Keratinocyte (primary cell): Measurements from ENCODE around the gene TYR. TPM values are rescaled to one million over a fixed set of nuclear protein-coding genes. Genes with fewer than 3 reads are reported as not detected.
"Not testable (repeated sequence)": the region's sequence is repeated elsewhere in the genome, so short reads cannot be mapped to it uniquely, and the experiment has no call there.

Experiments used
- DNase-seq: peaks from one replicate; pipeline ENCODE4 v3.0.0-alpha.2; 2011; ENCODE audit warnings: low read depth, missing footprints, low spot score
- FAIRE-seq: peaks from 2 replicates; lab custom pipeline; 2011; peaks lifted over from hg19 to GRCh38; lab: Jason Lieb, UNC
- H2AFZ ChIP-seq: 2 replicates; pipeline ENCODE4 v1.6.0; 2012; ENCODE audit warnings: low read length, control low read depth, inconsistent platforms; ENCODE audit not compliant: control insufficient read depth
- H3K27ac ChIP-seq: 2 replicates; pipeline ENCODE4 v1.5.1; 2011; ENCODE audit warnings: low read length; ENCODE audit not compliant: control insufficient read depth, insufficient read depth
- H3K27me3 ChIP-seq: 3 replicates; pipeline ENCODE4 v1.6.0; 2011; ENCODE audit warnings: low read length; ENCODE audit not compliant: control insufficient read depth, insufficient read depth; ENCODE audit errors: extremely low read depth
- H3K36me3 ChIP-seq, 2 experiments: 2 replicates in 1 of 2; 3 replicates in 1 of 2; pipeline ENCODE4 v1.5.1; 2011; ENCODE audit warnings: low read length in 2 of 2, mild to moderate bottlenecking in 1 of 2; ENCODE audit not compliant: control insufficient read depth in 2 of 2, insufficient read depth in 2 of 2; ENCODE audit errors: extremely low read depth in 1 of 2
- H3K4me1 ChIP-seq: 3 replicates; pipeline ENCODE4 v1.5.1; 2011; ENCODE audit warnings: low read length; ENCODE audit not compliant: control insufficient read depth, insufficient read depth; ENCODE audit errors: extremely low read depth
- H3K4me2 ChIP-seq: 3 replicates; pipeline ENCODE4 v1.6.0; 2011; ENCODE audit warnings: low read depth, low read length; ENCODE audit not compliant: control insufficient read depth, insufficient read depth; ENCODE audit errors: extremely low read depth
- H3K4me3 ChIP-seq, 3 experiments: fragments of 200-600 bp in 1 of 3; sonication (generic) in 1 of 3; 2 replicates in 2 of 3; 3 replicates in 1 of 3; pipeline ENCODE4 v1.5.1; 2011 to 2016; ENCODE audit warnings: low read length in 3 of 3, mild to moderate bottlenecking in 3 of 3, control low read depth in 2 of 3, inconsistent platforms in 1 of 3, low read depth in 1 of 3, mixed read lengths in 1 of 3, mixed run types in 1 of 3, moderate library complexity in 1 of 3; ENCODE audit not compliant: control insufficient read depth in 2 of 3, insufficient read depth in 2 of 3; ENCODE audit errors: extremely low read depth in 1 of 3
- H3K79me2 ChIP-seq: 2 replicates; pipeline ENCODE4 v1.6.0; 2012; ENCODE audit warnings: low read length; ENCODE audit not compliant: control insufficient read depth, insufficient read depth
- H3K9ac ChIP-seq: 3 replicates; pipeline ENCODE4 v1.6.0; 2011; ENCODE audit warnings: low read length; ENCODE audit not compliant: control insufficient read depth, insufficient read depth; ENCODE audit errors: extremely low read depth
- H3K9me1 ChIP-seq: 3 replicates; pipeline ENCODE4 v1.6.0; 2011; ENCODE audit warnings: low read length; ENCODE audit not compliant: control insufficient read depth, insufficient read depth; ENCODE audit errors: extremely low read depth
- H3K9me3 ChIP-seq: 2 replicates; pipeline ENCODE4 v1.5.1; 2012; ENCODE audit warnings: low read depth, low read length; ENCODE audit not compliant: control insufficient read depth
- H4K20me1 ChIP-seq: 3 replicates; pipeline ENCODE4 v1.6.0; 2011; ENCODE audit warnings: low read length; ENCODE audit not compliant: control insufficient read depth, insufficient read depth; ENCODE audit errors: extremely low read depth
- CTCF ChIP-seq, 3 experiments: IDR thresholded peaks in 1 of 3; conservative IDR thresholded peaks in 1 of 3; optimal IDR thresholded peaks in 1 of 3; 2 replicates in 2 of 3; 3 replicates in 1 of 3; pipeline versions ENCODE3 to v1.5.1; 2011; ENCODE audit warnings: low read length in 3 of 3, mild to moderate bottlenecking in 3 of 3, moderate library complexity in 2 of 3, control low read depth in 1 of 3, inconsistent platforms in 1 of 3; ENCODE audit not compliant: insufficient read depth in 2 of 3; ENCODE audit errors: extremely low read depth in 1 of 3
- EZH2 ChIP-seq: IDR thresholded peaks from one replicate; pipeline ENCODE4 v1.6.1; 2012; ENCODE audit warnings: inconsistent platforms, mild to moderate bottlenecking, low read length, moderate library complexity
- dilution Hi-C: fragments of 300-500 bp; cut with MboI; formaldehyde crosslinking; loops from one replicate; pipeline ENCODE4 v1.7.0; 2020; ENCODE audit warnings: low sequenced_read_pairs; ENCODE audit not compliant: extremely low pct_ligation_motif_present
- polyA plus RNA-seq, 5 experiments: library from polyadenylated mRNA; depleted of rRNA in 3 of 5; stranded (reverse) in 3 of 5; stranded (forward) in 1 of 5; unstranded in 1 of 5; fragments of >200 nt; gene quantifications; 1 replicate in 1 of 5; 2 replicates in 3 of 5; 3 replicates in 1 of 5; pipeline versions ENCODE4 v1.2.1 to v1.2.3, GENCODE V29; 2011 to 2012; ENCODE audit warnings: missing spikeins in 2 of 5, low read depth in 1 of 5, low replicate concordance in 1 of 5

The TYR gene
- polyA plus RNA-seq, 1 donor (not counting 4 experiments of a cell fraction or from before 2014, with no cell fraction given): 0.03 TPM

- Histone ChIP-seq H3K36me3 (no peaks in the 10 kb centered on the region), H3K4me1 (no peaks in the 10 kb centered on the region), H3K9me1 (no peaks in the 10 kb centered on the region), H3K79me2 (no peaks in the 10 kb centered on the region), H3K27ac (no peak overlapping the region), H3K9me3 (no peaks in the 10 kb centered on the region), H3K27me3 (no peaks in the 10 kb centered on the region), H3K4me2 (no peak overlapping the region), H3K4me3 (no peak overlapping the region), H3K9ac (no peak overlapping the region), H4K20me1 (no peaks in the 10 kb centered on the region), H2AFZ (no peak overlapping the region)
- DNase-seq (no peak), FAIRE-seq (no peak)
- dilution Hi-C loops: no loop called here
- TF ChIP-seq CTCF (optimal IDR thresholded peaks at IDR 0.05 in 1 of 3, IDR thresholded peaks at IDR 0.05 in 1 of 3, conservative IDR thresholded peaks at IDR 0.05 in 1 of 3; ENCODE audit: extremely low read depth in 1 of 3, insufficient read depth in 2 of 3, low read length in 3 of 3): no peak
- no peak for TF ChIP-seq EZH2
Observed at GRCh38 chr11:89321401-89321800, 143.7 kb downstream of the TYR start.

- Histone ChIP-seq H3K27me3 (no peaks in the 10 kb centered on the region), H3K9me1 (no peaks in the 10 kb centered on the region), H3K79me2 (no peaks in the 10 kb centered on the region), H3K4me2 (peak overlapping the region; percentile 37), H4K20me1 (no peaks in the 10 kb centered on the region), H3K4me3 (peak overlapping the region in 1 of 3 experiments; percentile 5), H3K9ac (no peak overlapping the region), H3K36me3 (no peaks in the 10 kb centered on the region), H3K27ac (no peak overlapping the region), H2AFZ (peak overlapping the region; percentile 83), H3K4me1 (peaks cover 2% of the 10 kb centered on the region), H3K9me3 (no peaks in the 10 kb centered on the region)
- dilution Hi-C loops: no loop called here
- DNase-seq (no peak), FAIRE-seq (no peak)
- TF ChIP-seq EZH2 (no peak), CTCF (optimal IDR thresholded peaks at IDR 0.05 in 1 of 3, IDR thresholded peaks at IDR 0.05 in 1 of 3, conservative IDR thresholded peaks at IDR 0.05 in 1 of 3; ENCODE audit: extremely low read depth in 1 of 3, insufficient read depth in 2 of 3, low read length in 3 of 3) (no peak)
Observed at GRCh38 chr11:89327885-89328284, 150.2 kb downstream of the TYR start.

- H3K36me3 ChIP-seq, H3K9me1 ChIP-seq, H4K20me1 ChIP-seq, H3K27me3 ChIP-seq, H3K9me3 ChIP-seq, H3K4me3 ChIP-seq, FAIRE-seq, H3K79me2 ChIP-seq, H3K4me2 ChIP-seq, H3K27ac ChIP-seq, H3K9ac ChIP-seq, H3K4me1 ChIP-seq, dilution Hi-C loops, DNase-seq: not testable (repeated sequence)
- H2AFZ ChIP-seq: peak overlapping the region; percentile 5
Observed at GRCh38 chr11:89331940-89332339, 154.3 kb downstream of the TYR start.
